Calu3 (cell line): ENCODE measurements around the gene PRKD3. TPM values are rescaled to one million over a fixed set of nuclear protein-coding genes. Genes with fewer than 3 reads are reported as not detected.

Experiments used
- BruUV-seq: library from RNA; stranded (reverse); fragments of 400-500 nt; replicated peaks from 2 replicates; lab custom pipeline; 2021; lab: Mats Ljungman, UMichigan
- CTCF ChIA-PET: fragments of 300-600 bp; sonication (Branson Sonifier 250); formaldehyde crosslinking; loops from one replicate; lab custom pipeline; 2022; ENCODE audit warnings: antibody characterized with exemption; lab: Charles Lee
- DNase-seq: peaks from one replicate; pipeline ENCODE4 v3.0.0; 2022
- H3K27ac Mint-ChIP-seq: one replicate; pipeline ENCODE4 v1.8.0; 2022; ENCODE audit warnings: mixed read lengths; ENCODE audit not compliant: unreplicated experiment
- H3K27me3 Mint-ChIP-seq: one replicate; pipeline ENCODE4 v1.8.0; 2022; ENCODE audit warnings: mixed read lengths; ENCODE audit not compliant: unreplicated experiment
- H3K36me3 Mint-ChIP-seq: one replicate; pipeline ENCODE4 v1.8.0; 2022; ENCODE audit warnings: mild to moderate bottlenecking, moderate library complexity, mixed read lengths; ENCODE audit not compliant: insufficient read depth, unreplicated experiment
- H3K4me1 Mint-ChIP-seq: one replicate; pipeline ENCODE4 v1.8.0; 2022; ENCODE audit warnings: mild to moderate bottlenecking, low read depth, mixed read lengths; ENCODE audit not compliant: unreplicated experiment
- H3K4me3 Mint-ChIP-seq: one replicate; pipeline ENCODE4 v1.8.0; 2022; ENCODE audit warnings: mild to moderate bottlenecking, low read depth, moderate library complexity, mixed read lengths; ENCODE audit not compliant: unreplicated experiment
- H3K9me3 Mint-ChIP-seq: one replicate; pipeline ENCODE4 v1.8.0; 2022; ENCODE audit warnings: low read depth, mixed read lengths; ENCODE audit not compliant: unreplicated experiment
- intact Hi-C: fragments of 100-400 bp; cut with micrococcal nuclease; formaldehyde crosslinking; loops from one replicate; pipeline ENCODE4 v1.10.0; 2022; ENCODE audit not compliant: unreplicated experiment
- total RNA-seq: library from RNA; stranded (reverse); gene quantifications from 2 replicates; pipeline ENCODE4 v1.2.3, GENCODE V29; 2022
- TF ChIP-seq, protein P1 (sequence below): fragments of 200-600 bp; IDR thresholded peaks from one replicate; pipeline ENCODE4 v1.8.0; 2022; ENCODE audit warnings: antibody characterized with exemption; ENCODE audit not compliant: unreplicated experiment

PRKD3 gene
- total RNA-seq, 1 experiment from 2014 or later = 33.4 TPM

DNA sequence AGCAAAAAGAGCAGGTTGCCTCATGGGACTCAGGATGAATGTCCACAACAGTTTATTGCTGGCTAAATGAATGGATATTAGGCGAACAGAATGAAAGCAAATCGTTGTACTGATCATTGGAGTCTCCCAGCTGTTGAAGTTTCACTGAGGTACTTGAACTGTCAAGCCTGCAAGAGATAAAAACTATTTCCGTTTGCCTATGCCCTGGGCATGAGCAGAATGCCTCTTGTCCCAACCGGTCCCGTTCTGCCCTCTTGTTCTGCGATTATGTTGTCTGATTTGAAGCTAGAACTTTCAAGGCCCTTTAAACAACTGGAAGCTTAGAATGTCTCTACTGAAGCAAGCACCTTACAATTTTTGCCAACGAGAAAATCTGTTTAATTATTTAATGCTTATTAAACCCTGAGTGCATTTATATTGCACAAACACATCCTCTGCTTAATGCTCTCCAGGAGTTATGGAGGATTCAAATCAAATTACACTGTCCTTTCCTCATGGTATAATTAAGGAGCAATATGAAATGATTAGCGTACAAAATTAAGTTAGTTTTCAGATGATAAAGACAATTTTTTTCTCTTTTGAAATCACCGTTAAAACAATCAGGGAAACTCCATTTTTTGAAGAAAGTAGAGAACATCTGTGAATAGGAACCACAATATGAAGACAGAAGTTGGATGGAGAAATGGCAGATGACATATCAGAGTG, 37.5 kb upstream of the PRKD3 start:
- CTCF ChIA-PET = no interaction called here
- no peaks in the 10 kb centered on the region for H3K36me3 Mint-ChIP-seq
- no peaks in the 10 kb centered on the region for H3K27me3 Mint-ChIP-seq
- H3K4me3 Mint-ChIP-seq = no peak overlapping the region
- H3K27ac Mint-ChIP-seq = no peak overlapping the region
- intact Hi-C loops = no loop called here
- no peaks in the 10 kb centered on the region for H3K4me1 Mint-ChIP-seq
- no TSS peak for BruUV-seq
- no peak for DNase-seq
- TF ChIP-seq, protein P1, sequence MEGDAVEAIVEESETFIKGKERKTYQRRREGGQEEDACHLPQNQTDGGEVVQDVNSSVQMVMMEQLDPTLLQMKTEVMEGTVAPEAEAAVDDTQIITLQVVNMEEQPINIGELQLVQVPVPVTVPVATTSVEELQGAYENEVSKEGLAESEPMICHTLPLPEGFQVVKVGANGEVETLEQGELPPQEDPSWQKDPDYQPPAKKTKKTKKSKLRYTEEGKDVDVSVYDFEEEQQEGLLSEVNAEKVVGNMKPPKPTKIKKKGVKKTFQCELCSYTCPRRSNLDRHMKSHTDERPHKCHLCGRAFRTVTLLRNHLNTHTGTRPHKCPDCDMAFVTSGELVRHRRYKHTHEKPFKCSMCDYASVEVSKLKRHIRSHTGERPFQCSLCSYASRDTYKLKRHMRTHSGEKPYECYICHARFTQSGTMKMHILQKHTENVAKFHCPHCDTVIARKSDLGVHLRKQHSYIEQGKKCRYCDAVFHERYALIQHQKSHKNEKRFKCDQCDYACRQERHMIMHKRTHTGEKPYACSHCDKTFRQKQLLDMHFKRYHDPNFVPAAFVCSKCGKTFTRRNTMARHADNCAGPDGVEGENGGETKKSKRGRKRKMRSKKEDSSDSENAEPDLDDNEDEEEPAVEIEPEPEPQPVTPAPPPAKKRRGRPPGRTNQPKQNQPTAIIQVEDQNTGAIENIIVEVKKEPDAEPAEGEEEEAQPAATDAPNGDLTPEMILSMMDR = no peak
- no peaks in the 10 kb centered on the region for H3K9me3 Mint-ChIP-seq

DNA sequence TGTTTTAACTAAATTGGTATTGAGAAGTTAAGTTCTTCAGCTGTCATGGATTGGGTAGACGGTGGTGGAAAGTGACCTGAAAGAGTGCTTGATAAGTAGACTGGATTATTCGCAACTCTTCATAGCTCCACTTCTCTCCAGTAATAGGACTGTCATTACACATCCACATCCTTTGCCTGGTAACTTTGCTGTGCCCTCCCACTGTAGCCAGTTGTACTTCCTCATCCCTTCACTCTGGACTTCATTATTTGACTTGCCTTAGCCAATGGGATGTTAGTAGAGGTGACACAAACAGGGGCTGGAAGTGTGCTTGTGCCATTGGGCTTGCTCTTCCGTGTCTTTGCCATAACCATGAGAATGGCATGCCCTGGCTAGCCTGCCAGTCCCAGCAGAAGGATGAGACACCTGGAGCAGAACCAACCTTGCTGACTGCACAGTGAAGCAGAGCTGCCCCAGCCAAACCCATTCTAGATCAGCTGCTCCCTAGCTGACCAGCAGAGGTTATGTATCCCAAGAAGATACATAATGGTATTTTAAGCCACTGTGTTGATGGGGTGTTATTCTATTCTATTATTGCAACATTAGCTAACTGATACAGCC, 36.7 kb upstream of the PRKD3 start:
- Mint-ChIP-seq H3K4me3 (no peak overlapping the region), H3K4me1 (no peaks in the 10 kb centered on the region), H3K36me3 (no peaks in the 10 kb centered on the region), H3K9me3 (no peaks in the 10 kb centered on the region), H3K27ac (no peak overlapping the region), H3K27me3 (no peaks in the 10 kb centered on the region)
- intact Hi-C loops = no loop called here
- BruUV-seq = no TSS peak
- DNase-seq = no peak
- CTCF ChIA-PET = no interaction called here
- TF ChIP-seq, protein P1 = no peak

DNA sequence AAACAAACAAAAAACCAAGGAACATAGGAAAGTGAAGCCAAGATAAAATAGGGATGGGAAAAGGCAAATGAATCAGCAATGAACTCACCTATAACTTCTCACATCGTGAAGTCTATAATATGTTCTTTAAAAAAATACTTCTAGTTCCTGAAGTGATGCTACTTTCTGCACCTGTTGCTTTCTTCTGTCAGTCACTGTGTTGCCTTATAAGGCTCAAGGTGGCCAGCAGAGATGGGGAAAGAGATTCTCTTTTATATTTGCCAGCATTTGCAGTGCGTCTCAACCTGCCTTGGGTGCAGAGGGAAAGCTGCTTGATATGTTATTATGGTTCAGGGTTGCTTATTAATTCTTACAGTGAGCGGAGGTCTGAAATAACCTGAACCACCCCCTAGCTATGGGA, 33.8 kb upstream of the PRKD3 start:
- Mint-ChIP-seq H3K27ac (no peak overlapping the region), H3K27me3 (no peaks in the 10 kb centered on the region), H3K4me1 (no peaks in the 10 kb centered on the region), H3K36me3 (no peaks in the 10 kb centered on the region), H3K9me3 (no peaks in the 10 kb centered on the region), H3K4me3 (no peak overlapping the region)
- BruUV-seq = no TSS peak
- CTCF ChIA-PET = no interaction called here
- intact Hi-C loops = loop anchor here (5.0 kb wide), 1 partner anchor 51 kb away; no protein-coding TSS in a partner anchor
- DNase-seq = no peak
- TF ChIP-seq, protein P1 = no peak

DNA sequence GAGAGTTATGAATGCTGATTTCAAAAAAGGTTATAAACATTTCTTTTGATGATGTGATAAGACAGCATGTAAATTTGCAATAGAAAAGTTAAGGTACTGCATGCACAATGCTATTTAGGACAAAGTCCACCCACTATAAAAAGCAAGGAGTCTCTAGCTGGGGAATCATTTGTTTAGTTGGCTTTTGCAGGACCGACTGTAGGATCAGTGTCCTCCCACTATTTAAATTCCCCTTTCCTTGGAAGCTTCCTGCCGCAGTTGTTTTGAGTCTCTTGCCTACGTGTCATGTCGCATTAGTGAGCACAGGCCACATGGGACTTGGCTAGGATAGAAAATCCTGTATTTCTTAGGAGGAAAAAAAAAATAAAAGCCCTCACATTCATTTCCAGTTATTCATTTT, 32.9 kb upstream of the PRKD3 start:
- CTCF ChIA-PET = no interaction called here
- H3K4me1 Mint-ChIP-seq = no peaks in the 10 kb centered on the region
- intact Hi-C loops = loop anchor here (5.0 kb wide), 1 partner anchor 50 kb away; no protein-coding TSS in a partner anchor
- no peak overlapping the region for H3K4me3 Mint-ChIP-seq
- H3K36me3 Mint-ChIP-seq = no peaks in the 10 kb centered on the region
- BruUV-seq = no TSS peak
- TF ChIP-seq, protein P1 = no peak
- H3K27me3 Mint-ChIP-seq = no peaks in the 10 kb centered on the region
- no peaks in the 10 kb centered on the region for H3K9me3 Mint-ChIP-seq
- H3K27ac Mint-ChIP-seq = no peak overlapping the region
- no peak for DNase-seq
